SK-N-SH (cell line): Measurements from ENCODE around the gene B3GNT7. TPM values are rescaled to one million over a fixed set of nuclear protein-coding genes. Genes with fewer than 3 reads are reported as not detected.

Experiments
- CTCF ChIA-PET: fragments of 300-600, 350-600 bp; formaldehyde crosslinking; extraction: SDS; loops from one replicate; lab custom pipeline; 2021; lab: Yijun Ruan, JAX
- POLR2A ChIA-PET: fragments of 350-600 bp; sonication (Branson Sonifier 250); formaldehyde crosslinking; extraction: SDS; loops from one replicate; lab custom pipeline; 2020; ENCODE audit warnings: antibody characterized with exemption, inconsistent platforms; lab: Yijun Ruan, JAX
- DNase-seq: peaks from one replicate; pipeline ENCODE4 v3.0.0; 2012
- H2AFZ ChIP-seq: fragments of 200-600 bp; sonication (generic); 2 replicates; pipeline ENCODE4 v1.8.1; 2016; ENCODE audit warnings: antibody characterized with exemption, mild to moderate bottlenecking, low read depth
- H3F3A ChIP-seq: fragments of 200-600 bp; sonication (generic); replicated peaks from 2 replicates; pipeline ENCODE3; 2016; ENCODE audit warnings: antibody characterized with exemption, mild to moderate bottlenecking; ENCODE audit not compliant: insufficient read depth
- H3K27ac ChIP-seq, 2 experiments: fragments of 200-500 bp in 1 of 2; fragments of 200-600 bp in 1 of 2; sonication (Bioruptor generic) in 1 of 2; sonication (generic), shearing (Covaris generic) in 1 of 2; 2 replicates each; pipeline versions ENCODE4 v1.5.1 to v1.6.1; 2014 to 2016; ENCODE audit warnings: low read depth in 2 of 2, inconsistent platforms in 1 of 2, low read length in 1 of 2, mild to moderate bottlenecking in 1 of 2, mixed read lengths in 1 of 2
- H3K27me3 ChIP-seq: fragments of 200-600 bp; sonication (generic), shearing (Covaris generic); 2 replicates; pipeline ENCODE4 v1.6.1; 2016; ENCODE audit warnings: mixed run types; ENCODE audit not compliant: insufficient read depth
- H3K36me3 ChIP-seq, 2 experiments: fragments of 200-500 bp in 1 of 2; fragments of 200-600 bp in 1 of 2; sonication (Bioruptor generic) in 1 of 2; sonication (generic) in 1 of 2; replicated peaks in 1 of 2; 2 replicates each; pipeline versions ENCODE3 to v1.5.1; 2014 to 2016; ENCODE audit warnings: low read length in 1 of 2, mild to moderate bottlenecking in 1 of 2; ENCODE audit not compliant: insufficient read depth in 2 of 2, control insufficient read depth in 1 of 2
- H3K4me1 ChIP-seq, 2 experiments: fragments of 200-500 bp in 1 of 2; fragments of 200-600 bp in 1 of 2; sonication (Bioruptor generic) in 1 of 2; sonication (generic), shearing (Covaris generic) in 1 of 2; 2 replicates each; pipeline versions ENCODE4 v1.5.1 to v1.6.1; 2014 to 2016; ENCODE audit warnings: low read depth in 1 of 2, low read length in 1 of 2, mixed run types in 1 of 2; ENCODE audit not compliant: insufficient read depth in 2 of 2, control insufficient read depth in 1 of 2
- H3K4me2 ChIP-seq: fragments of 200-600 bp; sonication (generic), shearing (Covaris generic); 2 replicates; pipeline ENCODE4 v1.6.1; 2017; ENCODE audit warnings: mixed run types
- H3K4me3 ChIP-seq, 2 experiments: fragments of 200-500 bp in 1 of 2; fragments of 200-600 bp in 1 of 2; sonication (Bioruptor generic) in 1 of 2; sonication (generic), shearing (Covaris generic) in 1 of 2; 2 replicates each; pipeline versions ENCODE4 v1.5.1 to v1.8.1; 2014 to 2016; ENCODE audit warnings: low read depth in 2 of 2, inconsistent platforms in 1 of 2, low read length in 1 of 2, mild to moderate bottlenecking in 1 of 2, mixed read lengths in 1 of 2, moderate library complexity in 1 of 2
- H3K79me2 ChIP-seq: fragments of 200-600 bp; sonication (generic); 2 replicates; pipeline ENCODE4 v1.8.1; 2017; ENCODE audit warnings: mild to moderate bottlenecking; ENCODE audit not compliant: insufficient read depth
- H3K9ac ChIP-seq: fragments of 200-600 bp; sonication (generic); 2 replicates; pipeline ENCODE4 v1.6.1; 2017; ENCODE audit warnings: mixed run types
- H3K9me2 ChIP-seq: fragments of 200-600 bp; sonication (generic); 2 replicates; pipeline ENCODE4 v1.6.1; 2017; ENCODE audit warnings: mixed run types
- H3K9me3 ChIP-seq: fragments of 200-600 bp; sonication (generic); 2 replicates; pipeline ENCODE4 v1.6.1; 2017; ENCODE audit warnings: mixed run types, mild to moderate bottlenecking, moderate library complexity
- H4K20me1 ChIP-seq: fragments of 200-600 bp; sonication (generic); 2 replicates; pipeline ENCODE4 v1.6.1; 2017; ENCODE audit warnings: mild to moderate bottlenecking, mixed run types; ENCODE audit not compliant: insufficient read depth
- FOXJ3 ChIP-seq: sonication (generic); formaldehyde crosslinking; IDR thresholded peaks from 2 replicates; pipeline ENCODE4 v1.5.1; 2020; ENCODE audit warnings: mild to moderate bottlenecking, missing genetic modification reagents
- GABPA ChIP-seq: IDR thresholded peaks from 2 replicates; pipeline ENCODE4 v1.4.0; 2012; ENCODE audit warnings: low read depth, mild to moderate bottlenecking
- JUND ChIP-seq: IDR thresholded peaks from 2 replicates; pipeline ENCODE4 v1.4.0; 2012
- NFIC ChIP-seq: IDR thresholded peaks from 2 replicates; pipeline ENCODE4 v1.4.0; 2012; ENCODE audit warnings: borderline replicate concordance
- RAD21 ChIP-seq: IDR thresholded peaks from 2 replicates; pipeline ENCODE4 v1.6.1; 2012; ENCODE audit warnings: mild to moderate bottlenecking, low read length
- REST ChIP-seq: IDR thresholded peaks from 2 replicates; pipeline ENCODE4 v1.6.1; 2012; ENCODE audit warnings: mild to moderate bottlenecking, low read depth, low read length, moderate library complexity
- RFX5 ChIP-seq: IDR thresholded peaks from 2 replicates; pipeline ENCODE4 v1.6.1; 2012; ENCODE audit warnings: mild to moderate bottlenecking, improper control_type of control experiment, low read length
- RXRA ChIP-seq: IDR thresholded peaks from 2 replicates; pipeline ENCODE4 v1.4.0; 2012; ENCODE audit warnings: low read depth, mild to moderate bottlenecking, borderline replicate concordance
- SMC3 ChIP-seq: IDR thresholded peaks from 2 replicates; pipeline ENCODE4 v1.6.1; 2012; ENCODE audit warnings: low read depth, low read length, improper control_type of control experiment
- TEAD4 ChIP-seq: IDR thresholded peaks from 2 replicates; pipeline ENCODE4 v1.4.0; 2012; ENCODE audit warnings: mild to moderate bottlenecking, borderline replicate concordance; ENCODE audit not compliant: insufficient read depth
- YY1 ChIP-seq: IDR thresholded peaks from 2 replicates; pipeline ENCODE4 v1.4.0; 2012; ENCODE audit warnings: low read depth, mild to moderate bottlenecking
- WGBS: methylation state at CpG from one replicate; pipeline ENCODE4 v1.1.6; 2017; ENCODE audit warnings: low lambda C conversion rate; 5-methylcytosine and 5-hydroxymethylcytosine counted together
- polyA plus RNA-seq, 3 experiments: library from polyadenylated mRNA; depleted of rRNA; stranded (reverse); fragments of >200 nt; gene quantifications; 2 replicates each; pipeline ENCODE4 v1.2.3, GENCODE V29; 2012
- TF ChIP-seq, protein P1 (sequence below): IDR thresholded peaks from 2 replicates; pipeline ENCODE4 v1.4.0; 2012; ENCODE audit warnings: low read depth, borderline replicate concordance
- TF ChIP-seq, protein P2 (sequence below): fragments of 150-350 bp; IDR thresholded peaks from 2 replicates; pipeline ENCODE4 v1.6.1; 2016; ENCODE audit warnings: mild to moderate bottlenecking, low read depth, low read length

B3GNT7 gene
- polyA plus RNA-seq, 1 of the 3 experiments (the other 2 are of a cell fraction): 0.12 TPM

DNA sequence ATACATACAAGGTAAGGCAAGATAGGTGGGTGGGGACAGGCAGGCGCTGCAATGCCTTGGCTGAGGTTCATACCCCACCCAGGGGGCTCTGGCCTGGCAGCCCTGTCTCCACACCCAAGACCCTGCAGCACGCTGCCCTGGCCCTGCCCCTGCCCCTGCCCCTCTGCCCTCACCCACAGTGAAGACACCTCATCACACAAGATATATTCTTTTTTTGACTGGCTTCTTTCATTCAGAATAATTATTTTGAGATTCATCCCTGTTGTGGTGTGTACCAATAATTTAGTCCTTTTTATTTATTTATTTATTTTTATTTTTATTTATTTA lies 11.4 kb upstream of the B3GNT7 start:
- TF ChIP-seq RXRA (no peak), REST (no peak), NFIC (no peak), RFX5 (no peak), TEAD4 (no peak), SMC3 (no peak), GABPA (no peak)
- TF ChIP-seq, protein P1, sequence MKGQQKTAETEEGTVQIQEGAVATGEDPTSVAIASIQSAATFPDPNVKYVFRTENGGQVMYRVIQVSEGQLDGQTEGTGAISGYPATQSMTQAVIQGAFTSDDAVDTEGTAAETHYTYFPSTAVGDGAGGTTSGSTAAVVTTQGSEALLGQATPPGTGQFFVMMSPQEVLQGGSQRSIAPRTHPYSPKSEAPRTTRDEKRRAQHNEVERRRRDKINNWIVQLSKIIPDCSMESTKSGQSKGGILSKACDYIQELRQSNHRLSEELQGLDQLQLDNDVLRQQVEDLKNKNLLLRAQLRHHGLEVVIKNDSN: no peak
- Histone ChIP-seq H3K9ac (no peak overlapping the region), H2AFZ (no peak overlapping the region), H4K20me1 (no peaks in the 10 kb centered on the region), H3K79me2 (no peaks in the 10 kb centered on the region), H3F3A (no peaks in the 10 kb centered on the region), H3K4me2 (no peak overlapping the region), H3K27me3 (no peaks in the 10 kb centered on the region), H3K27ac (no peak overlapping the region), H3K4me3 (no peak overlapping the region), H3K9me2 (no peaks in the 10 kb centered on the region), H3K9me3 (peaks cover 7% of the 10 kb centered on the region; the same call in 1 of the 2 replicates), H3K36me3 (no peaks in the 10 kb centered on the region), H3K4me1 (peaks cover 6 to 9% of the 10 kb centered on the region in 2 experiments; a peak in 2 of 4 replicates)
- 86% methylated on average over 2 of the region's 2 CpGs for WGBS
- ChIA-PET CTCF (no interaction called here), POLR2A (no interaction called here)
- DNase-seq: no peak

- H3K27me3 ChIP-seq: no peaks in the 10 kb centered on the region
- ChIA-PET POLR2A (no interaction called here), CTCF (no interaction called here)
- no peak for DNase-seq
- no peaks in the 10 kb centered on the region for H4K20me1 ChIP-seq
- no peak overlapping the region for H3K4me2 ChIP-seq
- no peak overlapping the region for H3K9ac ChIP-seq
- H3K27ac ChIP-seq: no peak overlapping the region
- no peak overlapping the region for H2AFZ ChIP-seq
- TF ChIP-seq GABPA (no peak), JUND (no peak), RAD21 (no peak), REST (no peak), YY1 (no peak), FOXJ3 (CRISPR knock-in tag) (no peak), TEAD4 (no peak)
- TF ChIP-seq, protein P2, sequence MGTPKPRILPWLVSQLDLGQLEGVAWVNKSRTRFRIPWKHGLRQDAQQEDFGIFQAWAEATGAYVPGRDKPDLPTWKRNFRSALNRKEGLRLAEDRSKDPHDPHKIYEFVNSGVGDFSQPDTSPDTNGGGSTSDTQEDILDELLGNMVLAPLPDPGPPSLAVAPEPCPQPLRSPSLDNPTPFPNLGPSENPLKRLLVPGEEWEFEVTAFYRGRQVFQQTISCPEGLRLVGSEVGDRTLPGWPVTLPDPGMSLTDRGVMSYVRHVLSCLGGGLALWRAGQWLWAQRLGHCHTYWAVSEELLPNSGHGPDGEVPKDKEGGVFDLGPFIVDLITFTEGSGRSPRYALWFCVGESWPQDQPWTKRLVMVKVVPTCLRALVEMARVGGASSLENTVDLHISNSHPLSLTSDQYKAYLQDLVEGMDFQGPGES: no peak
- TF ChIP-seq, all 33 proteins: peak for 0
- WGBS: 88% methylated on average over 2 of the region's 2 CpGs
- Histone ChIP-seq H3K4me3 (no peak overlapping the region), H3K36me3 (no peaks in the 10 kb centered on the region), H3K9me3 (peaks cover 7% of the 10 kb centered on the region; the same call in 1 of the 2 replicates), H3K79me2 (no peaks in the 10 kb centered on the region), H3K4me1 (peaks cover 6 to 12% of the 10 kb centered on the region in 2 experiments; a peak in 2 of 4 replicates), H3F3A (no peaks in the 10 kb centered on the region), H3K9me2 (no peaks in the 10 kb centered on the region)
Observed at GRCh38 chr2:231384970-231385369, 10.5 kb upstream of the B3GNT7 start.
